ENCODE data around the gene TECTB. TPM values are rescaled to one million over a fixed set of nuclear protein-coding genes. Genes with fewer than 3 reads are reported as not detected.

The TECTB gene
- total RNA-seq, 1 experiment from 2014 or later: not detected

DNA sequence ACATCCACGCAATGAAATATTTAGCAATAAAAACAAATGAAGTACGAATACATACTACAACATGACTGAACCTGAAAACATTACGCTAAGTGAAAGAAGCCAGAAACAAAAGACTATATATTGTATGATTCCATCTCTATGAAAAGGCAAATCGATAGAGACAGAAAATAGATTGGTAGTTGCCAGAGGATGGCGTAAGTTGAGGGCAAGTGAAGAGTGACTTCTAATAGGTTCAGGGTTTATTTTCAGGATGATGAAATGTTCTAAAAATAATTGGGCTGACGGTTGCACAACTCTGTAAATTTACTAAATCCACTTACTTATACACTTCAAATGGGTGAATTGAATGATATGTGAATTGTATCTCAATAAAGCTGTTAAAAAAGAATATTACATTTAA, 39.5 kb upstream of the TECTB start:
- Histone ChIP-seq H3K36me3 (ENCODE audit: control insufficient read depth, insufficient read depth, low read length) (no peaks in the 10 kb centered on the region), H3K4me1 (ENCODE audit: control insufficient read depth, insufficient read depth, low read length) (no peaks in the 10 kb centered on the region), H3K27ac (ENCODE audit: low read length) (no peak overlapping the region), H3K4me3 (ENCODE audit: low read depth in 2 of 2, low read length in 2 of 2) (no peak overlapping the region), H3K27me3 (ENCODE audit: control insufficient read depth, insufficient read depth, low read length) (no peaks in the 10 kb centered on the region), H3K9me3 (ENCODE audit: control insufficient read depth, insufficient read depth, low read depth, low read length) (no peaks in the 10 kb centered on the region)
- in situ Hi-C loops (cut with HindIII; ENCODE audit: low pct_unique_long_range_greater_than_20kb, low sequenced_read_pairs): no loop called here
- intact Hi-C loops (cut with micrococcal nuclease; ENCODE audit: unreplicated experiment): no loop called here
- ChIA-PET POLR2A (no interaction called here), CTCF (no interaction called here)
- no peak for TF ChIP-seq POLR2AphosphoS5 (IDR thresholded peaks at IDR 0.05; ENCODE audit: low read depth, low read length)
- no peak for TF ChIP-seq TCF7L2 (IDR thresholded peaks at IDR 0.05; ENCODE audit: low read depth, low read length)
- TF ChIP-seq, protein P1, sequence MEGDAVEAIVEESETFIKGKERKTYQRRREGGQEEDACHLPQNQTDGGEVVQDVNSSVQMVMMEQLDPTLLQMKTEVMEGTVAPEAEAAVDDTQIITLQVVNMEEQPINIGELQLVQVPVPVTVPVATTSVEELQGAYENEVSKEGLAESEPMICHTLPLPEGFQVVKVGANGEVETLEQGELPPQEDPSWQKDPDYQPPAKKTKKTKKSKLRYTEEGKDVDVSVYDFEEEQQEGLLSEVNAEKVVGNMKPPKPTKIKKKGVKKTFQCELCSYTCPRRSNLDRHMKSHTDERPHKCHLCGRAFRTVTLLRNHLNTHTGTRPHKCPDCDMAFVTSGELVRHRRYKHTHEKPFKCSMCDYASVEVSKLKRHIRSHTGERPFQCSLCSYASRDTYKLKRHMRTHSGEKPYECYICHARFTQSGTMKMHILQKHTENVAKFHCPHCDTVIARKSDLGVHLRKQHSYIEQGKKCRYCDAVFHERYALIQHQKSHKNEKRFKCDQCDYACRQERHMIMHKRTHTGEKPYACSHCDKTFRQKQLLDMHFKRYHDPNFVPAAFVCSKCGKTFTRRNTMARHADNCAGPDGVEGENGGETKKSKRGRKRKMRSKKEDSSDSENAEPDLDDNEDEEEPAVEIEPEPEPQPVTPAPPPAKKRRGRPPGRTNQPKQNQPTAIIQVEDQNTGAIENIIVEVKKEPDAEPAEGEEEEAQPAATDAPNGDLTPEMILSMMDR (IDR thresholded peaks at IDR 0.05): no peak
- TF ChIP-seq, protein P2, sequence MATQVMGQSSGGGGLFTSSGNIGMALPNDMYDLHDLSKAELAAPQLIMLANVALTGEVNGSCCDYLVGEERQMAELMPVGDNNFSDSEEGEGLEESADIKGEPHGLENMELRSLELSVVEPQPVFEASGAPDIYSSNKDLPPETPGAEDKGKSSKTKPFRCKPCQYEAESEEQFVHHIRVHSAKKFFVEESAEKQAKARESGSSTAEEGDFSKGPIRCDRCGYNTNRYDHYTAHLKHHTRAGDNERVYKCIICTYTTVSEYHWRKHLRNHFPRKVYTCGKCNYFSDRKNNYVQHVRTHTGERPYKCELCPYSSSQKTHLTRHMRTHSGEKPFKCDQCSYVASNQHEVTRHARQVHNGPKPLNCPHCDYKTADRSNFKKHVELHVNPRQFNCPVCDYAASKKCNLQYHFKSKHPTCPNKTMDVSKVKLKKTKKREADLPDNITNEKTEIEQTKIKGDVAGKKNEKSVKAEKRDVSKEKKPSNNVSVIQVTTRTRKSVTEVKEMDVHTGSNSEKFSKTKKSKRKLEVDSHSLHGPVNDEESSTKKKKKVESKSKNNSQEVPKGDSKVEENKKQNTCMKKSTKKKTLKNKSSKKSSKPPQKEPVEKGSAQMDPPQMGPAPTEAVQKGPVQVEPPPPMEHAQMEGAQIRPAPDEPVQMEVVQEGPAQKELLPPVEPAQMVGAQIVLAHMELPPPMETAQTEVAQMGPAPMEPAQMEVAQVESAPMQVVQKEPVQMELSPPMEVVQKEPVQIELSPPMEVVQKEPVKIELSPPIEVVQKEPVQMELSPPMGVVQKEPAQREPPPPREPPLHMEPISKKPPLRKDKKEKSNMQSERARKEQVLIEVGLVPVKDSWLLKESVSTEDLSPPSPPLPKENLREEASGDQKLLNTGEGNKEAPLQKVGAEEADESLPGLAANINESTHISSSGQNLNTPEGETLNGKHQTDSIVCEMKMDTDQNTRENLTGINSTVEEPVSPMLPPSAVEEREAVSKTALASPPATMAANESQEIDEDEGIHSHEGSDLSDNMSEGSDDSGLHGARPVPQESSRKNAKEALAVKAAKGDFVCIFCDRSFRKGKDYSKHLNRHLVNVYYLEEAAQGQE (IDR thresholded peaks at IDR 0.05; ENCODE audit: insufficient read depth in 1 of 2, low read depth in 2 of 2, low read length in 1 of 2): no peak
- TF ChIP-seq SIN3A (IDR thresholded peaks at IDR 0.05; ENCODE audit: borderline replicate concordance, insufficient read depth, low read depth, low read length): no peak
- DNase-seq (ENCODE audit: low read depth, low spot score): no peak
- BruUV-seq (replicated peaks): no TSS peak
- ATAC-seq: no peak

DNA sequence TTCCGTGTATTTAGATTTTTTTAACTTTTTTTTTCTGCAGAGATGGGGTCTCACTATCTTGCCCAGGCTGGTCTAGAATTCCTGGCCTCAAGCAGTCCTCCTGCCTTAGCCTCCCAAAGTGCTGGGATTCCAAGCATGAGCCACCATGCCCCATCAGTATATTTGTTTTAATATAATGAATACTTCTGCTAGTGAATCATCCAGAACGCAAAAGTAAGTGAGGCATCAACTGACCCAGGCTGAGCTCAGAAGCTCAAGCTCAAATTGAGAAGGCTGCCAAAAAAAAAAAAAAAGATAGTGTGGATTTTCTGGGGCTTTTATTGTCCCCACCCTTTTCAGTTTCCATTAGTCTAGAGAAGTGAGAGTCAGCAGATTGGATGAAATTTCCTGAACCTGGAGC, 39.0 kb upstream of the TECTB start:
- Histone ChIP-seq H3K36me3 (ENCODE audit: control insufficient read depth, insufficient read depth, low read length) (no peaks in the 10 kb centered on the region), H3K27me3 (ENCODE audit: control insufficient read depth, insufficient read depth, low read length) (no peaks in the 10 kb centered on the region), H3K9me3 (ENCODE audit: control insufficient read depth, insufficient read depth, low read depth, low read length) (peaks cover 2% of the 10 kb centered on the region; the same call in 1 of the 2 replicates), H3K27ac (ENCODE audit: low read length) (no peak overlapping the region), H3K4me1 (ENCODE audit: control insufficient read depth, insufficient read depth, low read length) (no peaks in the 10 kb centered on the region), H3K4me3 (ENCODE audit: low read depth in 2 of 2, low read length in 2 of 2) (no peak overlapping the region)
- in situ Hi-C loops (cut with HindIII; ENCODE audit: low pct_unique_long_range_greater_than_20kb, low sequenced_read_pairs) (no loop called here), intact Hi-C loops (cut with micrococcal nuclease; ENCODE audit: unreplicated experiment) (no loop called here)
- no TSS peak for BruUV-seq (replicated peaks)
- ATAC-seq (no peak), DNase-seq (ENCODE audit: low read depth, low spot score) (no peak)
- TF ChIP-seq SIN3A (IDR thresholded peaks at IDR 0.05; ENCODE audit: borderline replicate concordance, insufficient read depth, low read depth, low read length) (no peak), TCF7L2 (IDR thresholded peaks at IDR 0.05; ENCODE audit: low read depth, low read length) (no peak), POLR2AphosphoS5 (IDR thresholded peaks at IDR 0.05; ENCODE audit: low read depth, low read length) (no peak)
- TF ChIP-seq, protein P2 (IDR thresholded peaks at IDR 0.05; ENCODE audit: insufficient read depth in 1 of 2, low read depth in 2 of 2, low read length in 1 of 2): no peak
- TF ChIP-seq, protein P1 (IDR thresholded peaks at IDR 0.05): no peak
- CTCF ChIA-PET: no interaction called here
- POLR2A ChIA-PET: no interaction called here

Measured in Panc1 (cell line).